ENCODE measurements around the gene KLHL17.

DNA sequence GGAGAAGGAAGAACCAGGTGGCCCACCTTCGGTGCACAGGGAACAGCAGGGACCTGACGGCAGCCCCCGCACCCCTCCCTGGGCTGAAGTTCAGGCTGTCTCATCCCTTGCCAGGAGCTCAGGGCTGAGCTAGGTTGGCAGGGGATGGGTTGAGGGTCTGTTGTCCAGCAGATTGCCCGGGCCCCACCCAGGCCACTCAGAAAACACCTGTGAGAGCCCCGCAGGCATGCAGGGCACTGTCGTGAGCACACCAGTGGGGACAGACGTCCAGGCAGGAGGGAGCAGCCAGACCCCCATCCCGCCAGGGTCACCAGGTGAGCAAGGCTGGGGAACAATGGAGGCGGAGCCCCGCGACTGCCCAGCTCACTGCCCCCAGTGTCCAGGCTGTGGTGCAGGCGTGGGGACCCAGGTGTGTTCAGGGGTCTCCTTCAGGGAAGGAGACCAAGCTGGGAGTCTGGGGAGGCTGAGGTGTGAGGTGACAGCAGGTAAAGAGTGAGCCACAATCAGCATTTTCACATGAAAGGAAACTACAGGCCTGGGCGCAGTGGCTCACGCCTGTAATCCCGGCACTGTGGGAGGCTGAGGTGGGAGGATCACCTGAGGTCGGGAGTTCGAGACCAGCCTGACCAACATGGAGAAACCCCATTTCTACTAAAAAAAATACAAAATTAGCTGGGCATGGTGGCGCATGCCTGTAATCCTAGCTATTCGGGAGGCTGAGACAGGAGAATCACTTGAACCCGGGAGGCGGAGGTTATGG lies 46.1 kb upstream of the KLHL17 start:
- TF ChIP-seq, protein P1, sequence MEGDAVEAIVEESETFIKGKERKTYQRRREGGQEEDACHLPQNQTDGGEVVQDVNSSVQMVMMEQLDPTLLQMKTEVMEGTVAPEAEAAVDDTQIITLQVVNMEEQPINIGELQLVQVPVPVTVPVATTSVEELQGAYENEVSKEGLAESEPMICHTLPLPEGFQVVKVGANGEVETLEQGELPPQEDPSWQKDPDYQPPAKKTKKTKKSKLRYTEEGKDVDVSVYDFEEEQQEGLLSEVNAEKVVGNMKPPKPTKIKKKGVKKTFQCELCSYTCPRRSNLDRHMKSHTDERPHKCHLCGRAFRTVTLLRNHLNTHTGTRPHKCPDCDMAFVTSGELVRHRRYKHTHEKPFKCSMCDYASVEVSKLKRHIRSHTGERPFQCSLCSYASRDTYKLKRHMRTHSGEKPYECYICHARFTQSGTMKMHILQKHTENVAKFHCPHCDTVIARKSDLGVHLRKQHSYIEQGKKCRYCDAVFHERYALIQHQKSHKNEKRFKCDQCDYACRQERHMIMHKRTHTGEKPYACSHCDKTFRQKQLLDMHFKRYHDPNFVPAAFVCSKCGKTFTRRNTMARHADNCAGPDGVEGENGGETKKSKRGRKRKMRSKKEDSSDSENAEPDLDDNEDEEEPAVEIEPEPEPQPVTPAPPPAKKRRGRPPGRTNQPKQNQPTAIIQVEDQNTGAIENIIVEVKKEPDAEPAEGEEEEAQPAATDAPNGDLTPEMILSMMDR (IDR thresholded peaks at IDR 0.05; ENCODE audit: low read depth, low read length, missing input control) = no peak
- no peak for TF ChIP-seq YY1 (IDR thresholded peaks at IDR 0.05)
- TF ChIP-seq ATF3 (IDR thresholded peaks at IDR 0.05) = no peak
- TF ChIP-seq, protein P2, sequence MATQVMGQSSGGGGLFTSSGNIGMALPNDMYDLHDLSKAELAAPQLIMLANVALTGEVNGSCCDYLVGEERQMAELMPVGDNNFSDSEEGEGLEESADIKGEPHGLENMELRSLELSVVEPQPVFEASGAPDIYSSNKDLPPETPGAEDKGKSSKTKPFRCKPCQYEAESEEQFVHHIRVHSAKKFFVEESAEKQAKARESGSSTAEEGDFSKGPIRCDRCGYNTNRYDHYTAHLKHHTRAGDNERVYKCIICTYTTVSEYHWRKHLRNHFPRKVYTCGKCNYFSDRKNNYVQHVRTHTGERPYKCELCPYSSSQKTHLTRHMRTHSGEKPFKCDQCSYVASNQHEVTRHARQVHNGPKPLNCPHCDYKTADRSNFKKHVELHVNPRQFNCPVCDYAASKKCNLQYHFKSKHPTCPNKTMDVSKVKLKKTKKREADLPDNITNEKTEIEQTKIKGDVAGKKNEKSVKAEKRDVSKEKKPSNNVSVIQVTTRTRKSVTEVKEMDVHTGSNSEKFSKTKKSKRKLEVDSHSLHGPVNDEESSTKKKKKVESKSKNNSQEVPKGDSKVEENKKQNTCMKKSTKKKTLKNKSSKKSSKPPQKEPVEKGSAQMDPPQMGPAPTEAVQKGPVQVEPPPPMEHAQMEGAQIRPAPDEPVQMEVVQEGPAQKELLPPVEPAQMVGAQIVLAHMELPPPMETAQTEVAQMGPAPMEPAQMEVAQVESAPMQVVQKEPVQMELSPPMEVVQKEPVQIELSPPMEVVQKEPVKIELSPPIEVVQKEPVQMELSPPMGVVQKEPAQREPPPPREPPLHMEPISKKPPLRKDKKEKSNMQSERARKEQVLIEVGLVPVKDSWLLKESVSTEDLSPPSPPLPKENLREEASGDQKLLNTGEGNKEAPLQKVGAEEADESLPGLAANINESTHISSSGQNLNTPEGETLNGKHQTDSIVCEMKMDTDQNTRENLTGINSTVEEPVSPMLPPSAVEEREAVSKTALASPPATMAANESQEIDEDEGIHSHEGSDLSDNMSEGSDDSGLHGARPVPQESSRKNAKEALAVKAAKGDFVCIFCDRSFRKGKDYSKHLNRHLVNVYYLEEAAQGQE (IDR thresholded peaks at IDR 0.05) = no peak
- no peak for TF ChIP-seq MAX (IDR thresholded peaks at IDR 0.05)
- TF ChIP-seq RAD21 (IDR thresholded peaks at IDR 0.05) = no peak
- TF ChIP-seq EGR1 (IDR thresholded peaks at IDR 0.05; ENCODE audit: low read depth in 2 of 2) = no peak
- no peak for TF ChIP-seq SP1 (IDR thresholded peaks at IDR 0.05)
